ENCODE data around the gene CYB561D1. TPM values are rescaled to one million over a fixed set of nuclear protein-coding genes. Genes with fewer than 3 reads are reported as not detected.

The CYB561D1 gene
- total RNA-seq, 1 donor = 4.7 TPM

DNA sequence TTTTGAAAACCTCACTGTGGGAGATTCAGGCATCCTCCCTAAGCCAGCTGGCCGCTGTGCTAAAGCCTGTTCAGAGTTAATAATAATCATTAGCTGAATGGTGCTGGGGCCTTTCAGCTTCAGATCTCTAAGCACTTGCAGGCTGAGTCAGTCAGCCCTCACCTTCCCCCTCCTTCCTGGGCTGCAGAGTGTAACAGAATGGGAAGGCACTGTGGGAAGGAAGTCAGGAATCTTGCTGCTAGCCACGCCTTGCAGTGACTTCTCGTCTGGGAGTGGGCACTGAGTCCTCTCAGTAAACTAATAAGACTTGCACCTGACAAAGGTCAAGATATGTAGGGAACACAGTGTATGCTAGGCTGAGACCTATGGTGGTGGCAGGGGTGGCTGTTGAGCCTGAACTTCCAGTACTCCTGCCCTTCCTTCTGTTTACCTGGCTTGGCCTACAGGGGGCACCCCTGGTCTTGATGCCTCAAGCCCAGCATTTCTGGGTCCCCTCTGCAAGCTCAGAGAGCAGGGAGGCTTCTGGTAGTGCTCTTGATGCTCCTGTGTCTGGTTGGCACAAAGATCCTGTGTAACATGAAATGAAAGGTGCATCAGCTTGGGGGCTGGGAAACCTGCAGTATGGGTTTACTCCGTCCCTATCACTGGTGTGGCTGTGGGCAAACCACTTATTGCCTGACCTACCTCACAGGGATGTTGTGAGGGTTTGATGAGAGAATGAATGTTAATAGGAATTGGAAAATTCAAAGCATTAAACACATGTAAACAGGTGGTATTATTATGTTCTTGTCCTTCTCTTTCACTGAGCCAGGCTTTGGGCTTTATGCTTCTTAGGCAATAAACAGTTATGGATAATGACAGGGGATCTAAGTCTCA lies 6.0 kb downstream of the CYB561D1 start:
- H3K4me3 ChIP-seq (ENCODE audit: low read depth, low read length) = no peak overlapping the region
- DNase-seq (ENCODE audit: low read depth) = no peak
- TF ChIP-seq CTCF (IDR thresholded peaks at IDR 0.05; ENCODE audit: insufficient read depth, low read depth, low read length) = peak; percentile 57

- no peak overlapping the region for H3K4me3 ChIP-seq (ENCODE audit: low read depth, low read length)
- DNase-seq (ENCODE audit: low read depth) = peak; percentile 63
- no peak for TF ChIP-seq CTCF (IDR thresholded peaks at IDR 0.05; ENCODE audit: insufficient read depth, low read depth, low read length)
Observed at GRCh38 chr1:109500941-109501381, 7.1 kb downstream of the CYB561D1 start.

GRCh38 chr1:109501644-109502363 lies 7.9 kb downstream of the CYB561D1 start:
- no peak for DNase-seq (ENCODE audit: low read depth)

GRCh38 chr1:109502364-109502851 lies 8.5 kb downstream of the CYB561D1 start:
- no peak for DNase-seq (ENCODE audit: low read depth)

More at GRCh38 chr1:109501644-109502363, 7.9 kb downstream of the CYB561D1 start:
- TF ChIP-seq CTCF (IDR thresholded peaks at IDR 0.05; ENCODE audit: insufficient read depth, low read depth, low read length) = no peak
- H3K4me3 ChIP-seq (ENCODE audit: low read depth, low read length) = no peak overlapping the region

DNA sequence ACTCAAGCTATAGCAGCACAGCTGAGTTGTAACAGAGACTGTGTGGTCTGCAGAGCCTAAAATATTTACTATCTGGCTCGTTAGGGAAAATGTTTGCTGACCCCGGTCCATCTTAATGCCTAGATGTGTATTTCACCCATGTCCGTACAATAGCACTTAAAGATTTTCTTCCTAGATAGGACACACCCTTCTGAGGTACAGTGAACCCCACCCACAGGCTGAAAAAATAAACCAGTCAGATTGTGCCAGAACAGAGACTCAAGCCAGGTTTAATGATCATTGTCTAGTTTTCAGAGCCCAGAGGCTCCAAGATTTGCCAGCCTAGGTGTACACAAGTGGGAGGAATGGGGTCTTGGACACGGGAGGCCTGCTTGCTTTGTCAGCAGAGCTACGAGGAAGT lies 10.0 kb downstream of the CYB561D1 start:
- DNase-seq (ENCODE audit: low read depth) = no peak
- TF ChIP-seq CTCF (IDR thresholded peaks at IDR 0.05; ENCODE audit: insufficient read depth, low read depth, low read length) = no peak
- no peak overlapping the region for H3K4me3 ChIP-seq (ENCODE audit: low read depth, low read length)

More at GRCh38 chr1:109502364-109502851, 8.5 kb downstream of the CYB561D1 start:
- no peak overlapping the region for H3K4me3 ChIP-seq (ENCODE audit: low read depth, low read length)
- no peak for TF ChIP-seq CTCF (IDR thresholded peaks at IDR 0.05; ENCODE audit: insufficient read depth, low read depth, low read length)

- no peak overlapping the region for H3K4me3 ChIP-seq (ENCODE audit: low read depth, low read length)
- no peak for DNase-seq (ENCODE audit: low read depth)
- TF ChIP-seq CTCF (IDR thresholded peaks at IDR 0.05; ENCODE audit: insufficient read depth, low read depth, low read length) = no peak
Observed at GRCh38 chr1:109504974-109505373, 11.1 kb downstream of the CYB561D1 start.

All from fibroblast of villous mesenchyme (primary cell).